ENCODE data around the gene HLA-DQA2. TPM values are rescaled to one million over a fixed set of nuclear protein-coding genes. Genes with fewer than 3 reads are reported as not detected.
"Not testable (repeated sequence)": the region's sequence is repeated elsewhere in the genome, so short reads cannot be mapped to it uniquely, and the experiment has no call there.

HLA-DQA2 gene
- total and polyA plus RNA-seq, 4 donors = 0.16 to 0.32 (median 0.23) TPM; not detected in 1

- H3K27ac ChIP-seq (ENCODE audit: low read depth in 1 of 2, low read length in 2 of 2) = no peak overlapping the region
- no peak for DNase-seq (ENCODE audit: low spot score)
- TF ChIP-seq RAD21 (IDR thresholded peaks at IDR 0.05) (peak; percentile 80 to 87), CTCF (IDR thresholded peaks at IDR 0.05; ENCODE audit: low read depth, low read length, missing input control) (peak; percentile 75), HNF4A (conservative IDR thresholded peaks at IDR 0.05) (no peak)
- no peaks in the 10 kb centered on the region for H3K9me3 ChIP-seq (ENCODE audit: control insufficient read depth in 4 of 4, low read length in 3 of 4)
- 15% methylated on average over 6 of the region's 6 CpGs for WGBS
- no peak overlapping the region for H3K4me3 ChIP-seq (ENCODE audit: low read depth in 1 of 3, low read length in 3 of 3)
- no peak overlapping the region for H3K9ac ChIP-seq (ENCODE audit: low read depth in 1 of 2, low read length in 2 of 2)
- H3K27me3 ChIP-seq (ENCODE audit: control insufficient read depth in 4 of 4, insufficient read depth in 4 of 4, low read length in 3 of 4) = peaks cover 0 to 15% (median 0%) of the 10 kb centered on the region in 4 donors
- no peaks in the 10 kb centered on the region for H3K36me3 ChIP-seq (ENCODE audit: control insufficient read depth in 4 of 4, insufficient read depth in 3 of 4, low read depth in 1 of 4, low read length in 3 of 4)
- H3K4me1 ChIP-seq (ENCODE audit: control insufficient read depth in 4 of 4, insufficient read depth in 4 of 4, low read length in 3 of 4) = no peaks in the 10 kb centered on the region
Measured at GRCh38 chr6:32700391-32701040, 40.7 kb upstream of the HLA-DQA2 start.

DNA sequence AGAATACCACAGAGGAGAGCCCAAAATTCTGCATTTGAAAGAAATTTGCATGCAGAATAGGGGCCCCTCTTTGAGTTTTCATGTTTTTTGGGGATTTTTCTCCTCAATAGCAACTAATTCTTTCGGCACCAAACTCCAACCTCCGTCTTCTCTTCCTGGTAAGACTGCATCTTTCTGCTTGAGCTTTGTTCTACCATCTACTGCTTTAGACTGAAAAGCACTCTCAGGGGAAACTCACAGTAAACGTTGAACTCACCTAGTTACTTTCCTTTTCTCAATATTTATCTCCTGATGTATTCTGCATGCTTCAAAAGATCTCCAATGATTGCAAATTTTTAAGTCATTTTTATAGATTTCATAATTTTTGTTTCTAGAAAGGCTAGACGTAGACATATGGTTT, 37.8 kb upstream of the HLA-DQA2 start:
- no peak overlapping the region for H3K9ac ChIP-seq (ENCODE audit: low read depth in 1 of 2, low read length in 2 of 2)
- DNase-seq (ENCODE audit: low spot score) = no peak
- no peaks in the 10 kb centered on the region for H3K36me3 ChIP-seq (ENCODE audit: control insufficient read depth in 4 of 4, insufficient read depth in 3 of 4, low read depth in 1 of 4, low read length in 3 of 4)
- H3K27ac ChIP-seq (ENCODE audit: low read depth in 1 of 2, low read length in 2 of 2) = no peak overlapping the region
- no peak overlapping the region for H3K4me3 ChIP-seq (ENCODE audit: low read depth in 1 of 3, low read length in 3 of 3)
- TF ChIP-seq, protein P1, sequence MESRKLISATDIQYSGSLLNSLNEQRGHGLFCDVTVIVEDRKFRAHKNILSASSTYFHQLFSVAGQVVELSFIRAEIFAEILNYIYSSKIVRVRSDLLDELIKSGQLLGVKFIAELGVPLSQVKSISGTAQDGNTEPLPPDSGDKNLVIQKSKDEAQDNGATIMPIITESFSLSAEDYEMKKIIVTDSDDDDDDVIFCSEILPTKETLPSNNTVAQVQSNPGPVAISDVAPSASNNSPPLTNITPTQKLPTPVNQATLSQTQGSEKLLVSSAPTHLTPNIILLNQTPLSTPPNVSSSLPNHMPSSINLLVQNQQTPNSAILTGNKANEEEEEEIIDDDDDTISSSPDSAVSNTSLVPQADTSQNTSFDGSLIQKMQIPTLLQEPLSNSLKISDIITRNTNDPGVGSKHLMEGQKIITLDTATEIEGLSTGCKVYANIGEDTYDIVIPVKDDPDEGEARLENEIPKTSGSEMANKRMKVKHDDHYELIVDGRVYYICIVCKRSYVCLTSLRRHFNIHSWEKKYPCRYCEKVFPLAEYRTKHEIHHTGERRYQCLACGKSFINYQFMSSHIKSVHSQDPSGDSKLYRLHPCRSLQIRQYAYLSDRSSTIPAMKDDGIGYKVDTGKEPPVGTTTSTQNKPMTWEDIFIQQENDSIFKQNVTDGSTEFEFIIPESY (IDR thresholded peaks at IDR 0.05) = no peak
- TF ChIP-seq RXRA (IDR thresholded peaks at IDR 0.05) (no peak), NR2F2 (IDR thresholded peaks at IDR 0.05) (no peak), CTCF (IDR thresholded peaks at IDR 0.05; ENCODE audit: low read depth, low read length, missing input control) (no peak), ATF3 (IDR thresholded peaks at IDR 0.05) (no peak), GABPA (IDR thresholded peaks at IDR 0.05 in 1 of 2, conservative IDR thresholded peaks at IDR 0.05 in 1 of 2) (no peak), FOXA2 (IDR thresholded peaks at IDR 0.05) (no peak), HNF4G (IDR thresholded peaks at IDR 0.05) (no peak), FOXA1 (IDR thresholded peaks at IDR 0.05) (no peak), REST (IDR thresholded peaks at IDR 0.05) (no peak), HNF4A (conservative IDR thresholded peaks at IDR 0.05) (no peak), EGR1 (IDR thresholded peaks at IDR 0.05; ENCODE audit: low read depth in 2 of 2) (no peak), YY1 (IDR thresholded peaks at IDR 0.05) (no peak), JUND (IDR thresholded peaks at IDR 0.05) (no peak), TAF1 (conservative IDR thresholded peaks at IDR 0.05) (no peak)
- TF ChIP-seq, protein P2, sequence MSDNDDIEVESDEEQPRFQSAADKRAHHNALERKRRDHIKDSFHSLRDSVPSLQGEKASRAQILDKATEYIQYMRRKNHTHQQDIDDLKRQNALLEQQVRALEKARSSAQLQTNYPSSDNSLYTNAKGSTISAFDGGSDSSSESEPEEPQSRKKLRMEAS (IDR thresholded peaks at IDR 0.05) = no peak
- no peaks in the 10 kb centered on the region for H3K9me3 ChIP-seq (ENCODE audit: control insufficient read depth in 4 of 4, low read length in 3 of 4)
- H3K27me3 ChIP-seq (ENCODE audit: control insufficient read depth in 4 of 4, insufficient read depth in 4 of 4, low read length in 3 of 4) = peaks cover 0 to 10% (median 0%) of the 10 kb centered on the region in 4 donors
- no peaks in the 10 kb centered on the region for H3K4me1 ChIP-seq (ENCODE audit: control insufficient read depth in 4 of 4, insufficient read depth in 4 of 4, low read length in 3 of 4)
- 42% methylated on average over 4 of the region's 4 CpGs for WGBS

DNA sequence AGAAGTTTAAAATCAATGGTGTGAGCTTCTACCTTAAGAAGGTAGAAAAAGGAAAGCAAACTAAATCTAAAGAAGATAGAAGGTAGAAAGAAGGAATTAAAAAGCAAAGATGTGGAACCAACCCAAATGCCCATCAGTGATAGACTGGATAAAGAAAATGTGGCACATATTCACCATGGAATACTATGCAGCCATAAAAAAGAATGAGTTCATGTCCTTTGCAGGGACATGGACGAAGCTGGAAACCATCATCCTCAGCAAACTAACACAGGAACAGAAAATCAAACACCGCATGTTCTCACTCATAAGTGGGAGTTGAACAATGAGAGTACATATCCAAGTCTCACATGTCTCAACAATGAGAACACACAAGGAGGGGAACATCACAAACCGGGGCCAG, 36.0 kb upstream of the HLA-DQA2 start:
- H3K9ac ChIP-seq (ENCODE audit: low read depth in 1 of 2, low read length in 2 of 2); H3K27me3 ChIP-seq (ENCODE audit: control insufficient read depth in 4 of 4, insufficient read depth in 4 of 4, low read length in 3 of 4); H3K4me1 ChIP-seq (ENCODE audit: control insufficient read depth in 4 of 4, insufficient read depth in 4 of 4, low read length in 3 of 4); H3K9me3 ChIP-seq (ENCODE audit: control insufficient read depth in 4 of 4, low read length in 3 of 4); H3K4me3 ChIP-seq (ENCODE audit: low read depth in 1 of 3, low read length in 3 of 3); H3K36me3 ChIP-seq (ENCODE audit: control insufficient read depth in 4 of 4, insufficient read depth in 3 of 4, low read depth in 1 of 4, low read length in 3 of 4); DNase-seq (ENCODE audit: low spot score); H3K27ac ChIP-seq (ENCODE audit: low read depth in 1 of 2, low read length in 2 of 2): not testable (repeated sequence)
- 70% methylated on average over 3 of the region's 3 CpGs for WGBS

Measured in liver (tissue), 9 donors.